HK-2 (cell line): ENCODE results near the gene AIFM2.
"Not testable (repeated sequence)": the region's sequence is repeated elsewhere in the genome, so short reads cannot be mapped to it uniquely, and the experiment has no call there.

Experiments used
- DNase-seq: peaks from one replicate; pipeline ENCODE4 v3.0.0-alpha.2; 2018; ENCODE audit not compliant: unreplicated experiment

Gene AIFM2

DNA sequence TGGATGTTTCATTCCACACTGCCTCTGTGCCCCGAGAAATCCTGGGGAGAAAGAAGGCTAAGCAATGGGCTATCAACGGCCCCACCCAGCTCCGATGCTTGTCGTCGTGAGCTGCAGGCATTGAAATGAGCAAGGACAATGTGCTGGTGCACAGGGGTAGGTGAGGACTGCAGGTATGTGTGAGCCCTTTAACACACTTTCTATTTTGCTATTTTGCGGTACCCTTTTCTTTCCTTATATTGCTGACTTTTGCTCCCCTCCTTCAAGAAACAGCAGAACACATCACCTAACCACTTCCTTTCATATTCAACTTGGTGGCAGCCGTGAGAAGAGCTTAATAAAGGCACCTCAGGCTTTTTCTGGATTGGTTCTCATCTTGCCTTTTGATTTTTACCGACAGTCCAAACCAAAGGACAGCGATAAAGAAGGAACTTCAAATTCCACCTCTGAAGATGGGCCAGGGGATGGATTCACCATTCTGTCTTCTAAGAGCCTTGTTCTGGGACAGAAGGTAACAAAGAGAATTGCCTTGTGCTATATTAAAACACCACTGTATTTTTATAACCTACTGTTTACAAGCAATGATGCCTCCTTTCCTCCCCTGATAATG, 39.2 kb downstream of the AIFM2 start:
- DNase-seq, result no peak

DNA sequence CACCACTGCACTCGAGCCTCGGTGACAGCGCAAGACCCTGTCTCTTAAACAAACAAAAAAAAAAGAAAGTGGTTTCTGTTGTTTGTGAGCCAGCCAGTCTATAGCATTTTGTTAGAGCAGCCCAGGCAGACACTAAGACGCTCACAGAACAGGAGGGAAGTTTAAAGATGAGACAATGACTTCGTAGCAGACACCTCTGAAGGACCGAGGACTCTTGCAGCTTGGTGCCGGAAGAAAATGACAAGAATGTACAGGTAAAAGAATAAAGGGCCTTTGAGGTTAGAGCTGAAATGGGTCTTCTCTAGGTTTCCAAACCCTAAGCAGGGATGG, 40.3 kb downstream of the AIFM2 start:
- DNase-seq, result no peak

GRCh38 chr10:70090951-70091350, 41.7 kb downstream of the AIFM2 start:
- peak; percentile 14 for DNase-seq

DNA sequence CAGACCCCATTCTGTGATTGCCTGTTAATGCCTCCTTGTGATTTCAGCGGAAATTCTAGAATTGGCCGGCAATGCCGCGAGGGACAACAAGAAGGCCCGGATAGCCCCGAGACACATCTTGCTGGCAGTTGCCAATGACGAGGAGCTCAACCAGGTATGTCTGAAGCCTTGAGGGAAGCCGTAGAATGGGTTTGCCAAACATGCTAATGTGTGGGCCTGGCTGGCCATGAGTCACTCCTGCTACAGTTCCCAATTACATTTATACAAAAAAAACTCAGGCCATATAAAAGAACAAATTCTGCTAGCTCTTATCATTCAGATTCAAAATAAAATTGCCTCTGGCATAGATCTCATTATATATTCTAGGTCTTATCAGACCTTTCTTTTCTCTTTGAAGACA, 42.6 kb downstream of the AIFM2 start:
- no peak for DNase-seq

- DNase-seq, result no peak
Measured at GRCh38 chr10:70088308-70088698, 44.3 kb downstream of the AIFM2 start.

- DNase-seq, result no peak
Measured at GRCh38 chr10:70087616-70088307, 44.9 kb downstream of the AIFM2 start.

GRCh38 chr10:70085975-70086613, 46.5 kb downstream of the AIFM2 start:
- DNase-seq, result no peak

DNA sequence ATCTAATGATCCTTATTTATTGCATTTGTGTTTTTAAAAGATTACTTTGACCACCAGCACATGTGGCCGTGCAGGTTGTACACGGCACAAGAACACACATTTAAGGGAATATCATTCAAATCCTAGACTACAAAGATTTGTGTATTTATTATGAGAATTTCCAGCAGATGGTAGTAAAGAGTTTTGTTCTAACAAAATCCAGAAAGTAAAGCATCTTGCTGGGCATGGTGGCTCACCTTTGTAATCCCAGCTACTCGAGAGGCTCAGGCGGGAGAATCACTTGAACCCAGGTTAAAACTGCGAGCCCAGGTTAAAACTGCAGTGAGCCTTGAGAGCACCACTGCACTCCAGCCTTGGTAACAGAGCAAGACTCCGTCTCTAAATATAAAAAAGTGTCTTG, 48.4 kb downstream of the AIFM2 start:
- DNase-seq, result no peak

GRCh38 chr10:70080789-70081188, 51.8 kb downstream of the AIFM2 start:
- not testable (repeated sequence) for DNase-seq

GRCh38 chr10:70078937-70079336, 53.7 kb downstream of the AIFM2 start:
- DNase-seq, result no peak

DNA sequence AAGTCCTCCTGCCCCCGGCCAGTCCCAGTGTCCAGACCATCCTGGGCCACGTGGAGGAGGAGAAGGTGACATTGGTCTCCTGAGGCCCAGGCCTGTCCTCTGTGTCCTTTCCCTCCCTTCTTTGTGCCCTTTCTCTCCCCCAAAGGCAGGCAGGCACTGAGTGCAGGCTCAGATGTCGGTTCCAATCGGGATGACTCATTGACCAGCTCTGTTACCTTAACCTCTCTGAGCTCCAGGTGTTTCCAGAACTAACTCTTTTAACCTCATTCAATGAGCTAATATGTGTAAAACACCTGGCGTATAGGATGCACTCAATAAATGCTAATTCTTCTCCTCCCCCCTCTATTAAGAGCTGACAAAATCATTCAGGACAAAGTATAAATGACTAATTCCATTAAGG, 54.3 kb downstream of the AIFM2 start:
- no peak for DNase-seq

DNA sequence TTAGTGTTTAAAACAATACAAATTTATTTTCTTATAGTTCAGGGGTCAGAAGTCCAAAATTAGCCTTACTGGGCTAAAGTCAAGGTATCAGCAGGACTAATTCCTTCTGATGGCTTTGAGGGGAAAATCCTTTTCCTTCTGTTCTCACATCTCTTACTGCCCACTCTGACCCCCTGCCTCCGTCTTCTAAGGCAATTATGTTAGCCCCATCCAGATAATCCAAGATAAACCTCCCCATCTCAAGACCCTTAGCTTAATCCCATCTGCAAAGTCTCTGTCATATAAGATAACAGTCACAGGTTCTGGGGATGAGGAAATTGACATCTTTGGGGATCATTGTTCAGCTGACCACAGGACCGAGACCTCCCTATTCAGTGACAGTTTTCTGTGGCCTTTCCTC, 57.7 kb downstream of the AIFM2 start:
- no peak for DNase-seq

GRCh38 chr10:70074165-70074564, 58.5 kb downstream of the AIFM2 start:
- DNase-seq, result no peak

GRCh38 chr10:70070834-70071233, 61.8 kb downstream of the AIFM2 start:
- no peak for DNase-seq

DNA sequence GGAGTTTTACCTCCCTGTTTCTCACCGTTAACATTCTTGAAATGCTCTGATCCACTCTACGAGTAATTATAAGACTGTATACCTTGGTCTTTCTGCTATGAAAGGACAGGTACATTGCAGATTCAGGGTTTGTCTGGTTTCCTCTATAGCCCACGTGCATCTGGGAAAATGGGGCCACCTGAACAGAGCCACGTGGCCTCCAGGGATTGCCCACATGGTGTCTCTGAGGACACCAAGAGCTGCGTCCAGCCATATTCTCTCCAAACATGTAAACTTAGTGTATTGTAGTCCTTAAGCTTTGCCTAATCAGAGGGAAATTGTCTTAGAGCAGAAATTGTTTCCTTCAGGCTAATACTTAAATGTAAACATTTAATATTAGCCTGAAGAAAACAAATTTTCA, 63.3 kb downstream of the AIFM2 start:
- DNase-seq, result no peak

- DNase-seq, result no peak
Measured at GRCh38 chr10:70068925-70069324, 63.7 kb downstream of the AIFM2 start.

DNA sequence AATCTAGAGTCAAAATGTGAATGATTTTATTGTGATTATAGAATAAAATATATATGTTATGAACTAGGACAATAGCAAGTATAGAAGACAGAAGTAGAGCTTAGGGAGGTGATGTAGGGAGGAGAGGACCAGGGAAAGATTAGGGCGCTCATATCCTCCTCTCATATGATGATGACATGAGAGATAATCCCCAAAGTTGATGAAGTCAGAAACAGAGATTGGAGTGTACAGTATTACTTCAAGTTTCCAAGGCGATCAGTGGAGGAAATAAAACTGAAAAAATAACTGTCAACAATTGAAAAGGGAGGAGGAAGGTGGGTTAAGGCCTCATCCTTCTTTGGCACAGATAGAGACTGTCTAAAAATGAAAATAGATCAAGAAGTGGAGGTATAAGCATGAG, 65.0 kb downstream of the AIFM2 start:
- DNase-seq, result no peak

DNA sequence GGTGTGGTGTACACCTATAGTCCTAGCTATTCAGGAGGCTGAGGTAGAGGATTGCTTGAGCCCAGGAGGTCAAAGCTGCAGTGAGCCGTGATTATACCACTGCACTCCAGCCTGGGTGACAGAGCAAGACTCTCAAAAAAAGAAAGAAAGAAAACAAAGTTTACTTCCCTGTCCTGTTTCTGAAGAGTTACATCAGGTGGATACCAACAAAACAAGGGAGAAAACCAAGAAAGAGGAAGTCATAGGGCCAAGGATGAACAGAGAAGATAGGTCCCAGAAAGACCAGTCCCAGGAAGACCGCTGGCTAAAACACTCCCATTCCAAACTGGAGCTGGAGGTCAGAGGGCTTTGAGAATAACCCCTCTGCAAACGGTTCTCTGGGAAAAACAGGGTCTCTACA, 66.4 kb downstream of the AIFM2 start:
- no peak for DNase-seq

GRCh38 chr10:70064486-70064885, 68.1 kb downstream of the AIFM2 start:
- no peak for DNase-seq

DNA sequence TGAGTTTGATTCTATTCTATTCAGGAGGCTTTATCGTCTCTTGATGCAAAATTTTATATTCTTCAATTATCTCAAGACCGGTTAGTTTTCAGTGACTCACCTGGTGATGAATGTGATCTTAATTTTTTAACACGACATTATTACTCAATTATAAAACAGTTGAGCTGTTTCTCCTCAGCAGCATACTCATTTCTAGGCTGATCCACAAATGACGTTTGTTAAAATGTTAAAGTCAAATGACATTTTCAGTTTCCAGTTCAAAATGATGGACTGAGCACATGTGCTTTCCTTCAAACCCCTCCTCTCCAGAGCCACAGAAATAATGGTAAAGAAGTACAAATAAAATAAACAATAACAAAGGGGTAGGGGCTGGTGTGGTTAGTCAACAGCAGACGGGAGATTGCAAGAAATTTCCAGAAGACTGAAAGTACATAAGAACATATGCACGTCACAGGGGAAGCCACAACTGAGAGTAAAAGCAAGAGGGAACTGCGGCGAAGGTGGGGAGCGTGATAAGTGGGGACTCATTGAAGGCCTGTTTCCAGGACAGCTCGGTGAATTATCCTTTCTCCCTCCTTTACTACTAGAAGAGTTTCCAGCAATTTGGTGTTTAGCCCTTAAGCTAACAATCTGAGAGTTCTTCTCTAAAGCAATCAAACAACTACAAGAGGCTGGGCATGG, 69.1 kb downstream of the AIFM2 start:
- no peak for DNase-seq
